HK-2 (cell line): ENCODE measurements around the gene CPAMD8.
A peak's percentile ranks its signal among the peaks of the same experiment; 100 is the strongest.

ENCODE experiments used
- DNase-seq: peaks from one replicate; pipeline ENCODE4 v3.0.0-alpha.2; 2018; ENCODE audit not compliant: unreplicated experiment

Gene CPAMD8

GRCh38 chr19:16920816-16921529, 105.6 kb downstream of the CPAMD8 start:
- DNase-seq: peak; percentile 57

- no peak for DNase-seq
These were observed 107.1 kb downstream of the CPAMD8 start for GRCh38 chr19:16919496-16919895.

- DNase-seq: no peak
These were observed 109.2 kb downstream of the CPAMD8 start for GRCh38 chr19:16917401-16917800.

- DNase-seq: no peak
These were observed 110.9 kb downstream of the CPAMD8 start for GRCh38 chr19:16915734-16916133.

GRCh38 chr19:16915135-16915534, 111.5 kb downstream of the CPAMD8 start:
- DNase-seq: no peak

- no peak for DNase-seq
These were observed 112.2 kb downstream of the CPAMD8 start for GRCh38 chr19:16914421-16914820.

GRCh38 chr19:16912780-16913179, 113.8 kb downstream of the CPAMD8 start:
- no peak for DNase-seq

- no peak for DNase-seq
These were observed 115.6 kb downstream of the CPAMD8 start for GRCh38 chr19:16911046-16911445.

GRCh38 chr19:16908759-16909158, 117.9 kb downstream of the CPAMD8 start:
- no peak for DNase-seq

- DNase-seq: no peak
These were observed 122.0 kb downstream of the CPAMD8 start for GRCh38 chr19:16904599-16904998.

GRCh38 chr19:16903347-16903746, 123.3 kb downstream of the CPAMD8 start:
- no peak for DNase-seq

- no peak for DNase-seq
These were observed 124.1 kb downstream of the CPAMD8 start for GRCh38 chr19:16902545-16902944.

- DNase-seq: no peak
These were observed 125.0 kb downstream of the CPAMD8 start for GRCh38 chr19:16901491-16902175.

GRCh38 chr19:16899566-16900075, 127.0 kb downstream of the CPAMD8 start:
- no peak for DNase-seq

GRCh38 chr19:16898361-16899015, 128.1 kb downstream of the CPAMD8 start:
- DNase-seq: no peak

GRCh38 chr19:16897856-16898161, 128.8 kb downstream of the CPAMD8 start:
- no peak for DNase-seq

- peak; percentile 98 for DNase-seq
These were observed 129.4 kb downstream of the CPAMD8 start for GRCh38 chr19:16897029-16897855.

GRCh38 chr19:16896146-16897028, 130.2 kb downstream of the CPAMD8 start:
- no peak for DNase-seq

GRCh38 chr19:16895467-16896145, 131.0 kb downstream of the CPAMD8 start:
- no peak for DNase-seq

GRCh38 chr19:16894080-16894479, 132.5 kb downstream of the CPAMD8 start:
- DNase-seq: no peak

GRCh38 chr19:16893686-16893989, 133.0 kb downstream of the CPAMD8 start:
- no peak for DNase-seq
